ENCODE data around the gene ABCG8. TPM values are rescaled to one million over a fixed set of nuclear protein-coding genes. Genes with fewer than 3 reads are reported as not detected.
A peak's percentile ranks its signal among the peaks of the same experiment; 100 is the strongest.

Gene ABCG8
- total RNA-seq, 1 donor from 2014 or later, result not detected

- peaks cover 45% of the 10 kb centered on the region for H3K27me3 Mint-ChIP-seq (ENCODE audit: low read depth)
- no peaks in the 10 kb centered on the region for H3K4me1 Mint-ChIP-seq
- peak in 1 of 2 experiments; percentile 31 for DNase-seq (ENCODE audit: low spot score in 2 of 2, unreplicated experiment in 2 of 2)
- no peaks in the 10 kb centered on the region for H3K36me3 Mint-ChIP-seq
- TF ChIP-seq CTCF (IDR thresholded peaks at IDR 0.05; ENCODE audit: unreplicated experiment), result no peak
- H3K9me3 Mint-ChIP-seq, result no peaks in the 10 kb centered on the region
- no peak overlapping the region for H3K4me3 Mint-ChIP-seq
- H3K27ac Mint-ChIP-seq, result no peak overlapping the region
Measured at GRCh38 chr2:43853141-43854081, 14.6 kb downstream of the ABCG8 start.

- Mint-ChIP-seq H3K9me3 (no peaks in the 10 kb centered on the region), H3K27ac (no peak overlapping the region), H3K4me3 (no peak overlapping the region), H3K27me3 (ENCODE audit: low read depth) (peaks cover 56% of the 10 kb centered on the region), H3K4me1 (no peaks in the 10 kb centered on the region), H3K36me3 (no peaks in the 10 kb centered on the region)
- peak in 1 of 2 experiments; percentile 19 for DNase-seq (ENCODE audit: low spot score in 2 of 2, unreplicated experiment in 2 of 2)
- TF ChIP-seq CTCF (IDR thresholded peaks at IDR 0.05; ENCODE audit: unreplicated experiment), result no peak
Measured at GRCh38 chr2:43854671-43855070, 15.9 kb downstream of the ABCG8 start.

GRCh38 chr2:43855292-43855691 lies 16.5 kb downstream of the ABCG8 start:
- H3K27ac Mint-ChIP-seq, result no peak overlapping the region
- peaks cover 61% of the 10 kb centered on the region for H3K27me3 Mint-ChIP-seq (ENCODE audit: low read depth)
- H3K4me1 Mint-ChIP-seq, result no peaks in the 10 kb centered on the region

GRCh38 chr2:43872151-43872550 lies 33.4 kb downstream of the ABCG8 start:
- TF ChIP-seq CTCF (IDR thresholded peaks at IDR 0.05; ENCODE audit: unreplicated experiment), result no peak
- H3K9me3 Mint-ChIP-seq, result peaks cover 8% of the 10 kb centered on the region
- H3K4me1 Mint-ChIP-seq, result no peaks in the 10 kb centered on the region
- peaks cover 72% of the 10 kb centered on the region for H3K27me3 Mint-ChIP-seq (ENCODE audit: low read depth)
- H3K27ac Mint-ChIP-seq, result no peak overlapping the region
- H3K36me3 Mint-ChIP-seq, result no peaks in the 10 kb centered on the region
- no peak overlapping the region for H3K4me3 Mint-ChIP-seq
- DNase-seq (ENCODE audit: low spot score in 2 of 2, unreplicated experiment in 2 of 2), result no peak

More at GRCh38 chr2:43855292-43855691, 16.5 kb downstream of the ABCG8 start:
- H3K4me3 Mint-ChIP-seq, result no peak overlapping the region
- DNase-seq (ENCODE audit: low spot score in 2 of 2, unreplicated experiment in 2 of 2), result no peak
- H3K9me3 Mint-ChIP-seq, result peaks cover 3% of the 10 kb centered on the region
- no peaks in the 10 kb centered on the region for H3K36me3 Mint-ChIP-seq
- no peak for TF ChIP-seq CTCF (IDR thresholded peaks at IDR 0.05; ENCODE audit: unreplicated experiment)

GRCh38 chr2:43874776-43875451 lies 36.1 kb downstream of the ABCG8 start:
- Mint-ChIP-seq H3K9me3 (peaks cover 5% of the 10 kb centered on the region), H3K4me3 (no peak overlapping the region), H3K4me1 (no peaks in the 10 kb centered on the region), H3K27ac (no peak overlapping the region), H3K36me3 (no peaks in the 10 kb centered on the region), H3K27me3 (ENCODE audit: low read depth) (peaks cover 51% of the 10 kb centered on the region)
- no peak for DNase-seq (ENCODE audit: low spot score in 2 of 2, unreplicated experiment in 2 of 2)
- TF ChIP-seq CTCF (IDR thresholded peaks at IDR 0.05; ENCODE audit: unreplicated experiment), result no peak

Measured in mesothelial cell of epicardium (in vitro differentiated cells).